IPS DF 19.7 (cell line): Measurements from ENCODE around the gene COL1A2.

Source experiments
- DNase-seq: peaks from one replicate; pipeline ENCODE4 v3.0.0-alpha.2; 2013; ENCODE audit warnings: low read depth, low spot score

Gene COL1A2

DNA sequence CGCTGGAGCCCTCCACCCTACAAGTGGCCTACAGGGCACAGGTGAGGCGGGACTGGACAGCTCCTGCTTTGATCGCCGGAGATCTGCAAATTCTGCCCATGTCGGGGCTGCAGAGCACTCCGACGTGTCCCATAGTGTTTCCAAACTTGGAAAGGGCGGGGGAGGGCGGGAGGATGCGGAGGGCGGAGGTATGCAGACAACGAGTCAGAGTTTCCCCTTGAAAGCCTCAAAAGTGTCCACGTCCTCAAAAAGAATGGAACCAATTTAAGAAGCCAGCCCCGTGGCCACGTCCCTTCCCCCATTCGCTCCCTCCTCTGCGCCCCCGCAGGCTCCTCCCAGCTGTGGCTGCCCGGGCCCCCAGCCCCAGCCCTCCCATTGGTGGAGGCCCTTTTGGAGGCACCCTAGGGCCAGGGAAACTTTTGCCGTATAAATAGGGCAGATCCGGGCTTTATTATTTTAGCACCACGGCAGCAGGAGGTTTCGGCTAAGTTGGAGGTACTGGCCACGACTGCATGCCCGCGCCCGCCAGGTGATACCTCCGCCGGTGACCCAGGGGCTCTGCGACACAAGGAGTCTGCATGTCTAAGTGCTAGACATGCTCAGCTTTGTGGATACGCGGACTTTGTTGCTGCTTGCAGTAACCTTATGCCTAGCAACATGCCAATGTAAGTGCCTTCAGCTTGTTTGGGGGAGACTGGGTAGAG lies at the start of gene COL1A2:
TSS of gene COL1A2 (plus strand) at position 459 of the 704 bp plus-strand sequence. CDS start at position 596, 137 bp downstream.
- no peak for DNase-seq

GRCh38 chr7:94345907-94346306 lies 48.8 kb upstream of the COL1A2 start:
- no peak for DNase-seq

GRCh38 chr7:94348142-94348541 lies 46.6 kb upstream of the COL1A2 start:
- DNase-seq: no peak

- DNase-seq: no peak
These were observed 44.0 kb upstream of the COL1A2 start for GRCh38 chr7:94350734-94351133.

DNA sequence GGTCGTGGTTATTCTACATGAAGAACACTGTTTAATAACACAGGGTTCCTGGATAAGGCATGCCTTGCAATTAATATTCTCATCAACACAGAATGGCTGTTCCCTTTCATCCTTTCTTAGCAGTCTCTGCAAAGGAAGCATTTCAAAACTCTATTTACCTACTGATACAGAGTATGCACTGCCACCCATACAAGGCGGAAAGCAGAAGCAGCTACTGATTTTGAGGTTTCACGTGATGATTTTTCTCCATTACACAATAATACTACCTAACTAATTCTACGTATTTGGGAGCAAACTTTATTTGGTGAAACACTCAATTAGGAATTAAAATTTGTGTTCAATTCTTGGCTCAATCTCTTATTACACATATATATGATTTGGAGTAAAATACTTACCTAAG lies 43.0 kb upstream of the COL1A2 start:
- DNase-seq: no peak

DNA sequence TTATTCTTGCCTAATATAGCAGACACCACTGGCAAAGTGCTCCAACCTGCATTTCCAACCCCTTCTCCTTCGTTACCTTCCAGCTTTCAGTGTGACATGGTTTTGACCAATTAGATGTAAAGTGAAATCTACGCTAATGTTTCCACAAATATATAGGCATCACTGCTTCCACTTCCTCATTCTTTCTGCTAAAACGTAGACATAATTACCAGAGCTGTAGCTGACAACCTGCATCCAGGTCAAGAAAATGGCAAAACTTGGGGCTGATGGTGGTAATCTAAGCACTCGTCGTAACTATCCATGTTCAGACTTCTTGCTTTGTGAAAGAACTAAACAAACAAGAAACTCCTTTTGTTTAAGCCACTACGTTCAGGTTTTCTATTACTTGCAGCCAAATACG lies 41.8 kb upstream of the COL1A2 start:
- no peak for DNase-seq

DNA sequence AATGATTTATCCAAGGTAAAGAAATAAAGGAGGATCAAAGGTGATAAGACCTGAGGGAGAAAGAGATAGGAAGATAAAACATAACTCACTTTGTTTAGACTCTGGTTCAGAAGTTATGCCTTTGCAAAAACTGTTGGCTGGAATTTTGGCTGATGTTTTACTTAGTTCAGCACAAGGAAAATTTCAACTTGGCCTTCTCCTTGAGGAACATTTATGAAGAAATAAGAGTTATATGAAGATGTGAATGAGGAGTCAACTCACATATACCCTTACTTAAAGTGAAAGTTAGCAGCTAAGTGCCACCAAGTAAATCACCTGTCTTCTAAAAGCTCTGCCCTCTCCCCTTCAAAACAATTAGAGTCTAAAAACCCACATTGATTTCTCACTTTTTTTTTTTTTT lies 39.7 kb upstream of the COL1A2 start:
- no peak for DNase-seq

DNA sequence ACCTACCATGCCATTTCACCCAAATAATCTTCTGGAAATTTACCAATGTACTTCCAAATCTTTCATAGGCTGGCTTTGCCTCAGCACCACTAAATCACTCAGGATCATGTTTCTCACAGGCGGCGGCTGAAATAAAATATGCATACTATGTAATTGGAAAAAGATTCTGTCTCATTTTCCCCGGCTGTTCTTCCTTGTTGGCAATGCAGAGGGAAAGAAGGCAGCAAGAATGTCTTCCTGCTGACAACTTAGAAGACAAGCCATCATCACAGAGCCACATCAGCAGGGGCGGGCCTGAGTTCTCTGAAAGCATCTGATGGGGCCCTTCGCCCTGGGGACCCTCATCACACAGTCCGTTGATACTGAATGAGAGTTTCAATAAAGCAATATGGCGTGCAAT lies 39.2 kb upstream of the COL1A2 start:
- DNase-seq: no peak

- DNase-seq: no peak
These were observed 37.6 kb upstream of the COL1A2 start for GRCh38 chr7:94357076-94357475.

GRCh38 chr7:94360926-94361325 lies 33.8 kb upstream of the COL1A2 start:
- no peak for DNase-seq

GRCh38 chr7:94362276-94362675 lies 32.4 kb upstream of the COL1A2 start:
- no peak for DNase-seq

GRCh38 chr7:94364816-94365215 lies 29.9 kb upstream of the COL1A2 start:
- no peak for DNase-seq

DNA sequence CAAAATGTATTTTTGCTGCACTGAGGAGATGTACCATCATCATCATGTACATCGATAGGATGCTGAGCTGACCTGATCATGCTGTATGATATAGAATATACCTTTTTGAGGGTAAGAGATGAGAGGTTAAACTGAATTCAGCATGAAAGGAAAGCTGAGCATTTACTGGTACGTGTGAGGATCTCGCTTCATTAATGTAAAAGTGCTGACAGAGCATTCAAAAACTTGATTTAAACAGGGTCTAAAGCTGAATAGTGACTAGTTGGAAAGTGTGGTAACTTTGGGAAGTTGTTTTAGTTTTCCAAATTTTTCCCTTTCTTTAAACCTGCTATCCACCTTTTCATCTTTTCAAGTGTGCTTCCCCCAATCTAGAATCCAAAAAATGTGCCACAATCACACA lies 28.5 kb upstream of the COL1A2 start:
- DNase-seq: no peak

- no peak for DNase-seq
These were observed 27.9 kb upstream of the COL1A2 start for GRCh38 chr7:94366832-94367231.

DNA sequence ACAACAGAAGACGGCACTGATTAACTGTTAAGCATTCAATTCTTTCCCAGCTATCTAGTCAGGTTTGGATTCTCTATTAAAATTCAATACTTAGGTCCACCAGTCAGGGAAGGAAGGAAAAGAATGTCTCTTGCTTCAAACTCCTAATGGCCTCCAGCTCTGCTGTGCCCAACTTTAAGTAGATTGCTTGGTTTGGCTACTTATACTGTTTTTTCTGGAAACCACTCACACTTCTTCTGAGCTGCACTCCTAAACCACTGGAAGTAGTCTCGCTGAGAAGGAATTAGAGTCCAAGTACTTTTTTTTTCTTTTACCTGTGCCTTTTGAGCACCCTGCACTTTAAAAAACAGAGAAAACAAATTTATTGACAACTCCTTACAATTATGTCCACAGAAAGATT lies 26.7 kb upstream of the COL1A2 start:
- no peak for DNase-seq

- no peak for DNase-seq
These were observed 26.3 kb upstream of the COL1A2 start for GRCh38 chr7:94368371-94368791.

DNA sequence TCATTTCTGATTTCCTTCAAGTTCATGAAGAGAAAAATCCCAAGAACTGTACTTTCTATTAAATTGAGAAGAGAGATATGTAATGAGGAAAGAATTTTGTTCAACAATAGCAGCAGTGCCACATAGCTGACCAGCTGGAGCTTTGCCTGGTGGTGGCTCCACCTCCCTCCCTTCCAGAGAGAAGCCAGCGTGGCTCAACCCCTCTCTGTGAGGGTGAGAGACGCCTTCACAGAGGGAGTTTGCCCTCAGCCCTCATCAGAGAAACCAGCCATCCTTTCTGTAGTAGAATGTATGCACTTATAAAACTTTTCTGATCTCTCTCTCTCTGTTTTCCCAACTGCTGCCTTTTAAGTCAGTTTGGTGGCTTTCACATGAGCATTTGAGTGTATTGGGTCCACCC lies 20.5 kb upstream of the COL1A2 start:
- no peak for DNase-seq

GRCh38 chr7:94374721-94375566 lies 19.8 kb upstream of the COL1A2 start:
- no peak for DNase-seq

DNA sequence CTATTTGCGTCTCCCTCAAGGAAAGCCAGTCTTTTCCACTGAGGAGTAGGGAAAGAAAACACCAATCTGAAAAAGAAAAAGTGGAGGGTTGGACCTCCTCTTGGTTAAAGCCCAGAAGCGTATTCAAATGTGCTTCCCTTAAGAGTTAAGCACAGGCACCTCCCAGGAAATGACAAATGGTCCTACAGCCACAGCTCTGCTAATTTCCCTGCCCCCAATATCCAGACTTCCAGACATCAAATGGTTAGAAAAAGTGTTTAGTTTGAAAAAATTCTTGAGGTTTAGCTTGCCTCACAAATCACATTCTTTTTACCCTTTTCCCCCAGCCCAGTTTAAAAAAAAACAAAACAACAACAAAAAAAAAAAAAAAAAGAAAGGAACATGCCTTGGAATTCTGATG lies 19.0 kb upstream of the COL1A2 start:
- no peak for DNase-seq

DNA sequence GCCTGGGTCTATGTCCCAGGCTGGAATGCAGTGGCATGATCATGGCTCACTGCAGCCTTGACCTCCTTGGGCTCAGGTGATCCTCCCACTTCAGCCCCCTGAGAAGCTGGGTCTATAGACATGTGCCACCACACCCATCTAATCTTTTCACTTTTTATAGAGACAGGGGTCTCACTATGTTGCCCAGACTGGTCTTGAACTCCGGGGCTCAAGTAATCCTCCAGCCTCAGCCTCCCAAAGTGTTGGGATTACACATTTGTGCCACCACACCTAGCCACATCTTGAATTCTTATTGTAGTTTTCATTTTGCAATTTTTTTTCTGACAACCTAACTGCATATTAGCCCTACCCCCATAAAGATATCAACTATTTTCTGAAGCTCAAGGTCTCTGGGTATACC lies 18.4 kb upstream of the COL1A2 start:
- no peak for DNase-seq

DNA sequence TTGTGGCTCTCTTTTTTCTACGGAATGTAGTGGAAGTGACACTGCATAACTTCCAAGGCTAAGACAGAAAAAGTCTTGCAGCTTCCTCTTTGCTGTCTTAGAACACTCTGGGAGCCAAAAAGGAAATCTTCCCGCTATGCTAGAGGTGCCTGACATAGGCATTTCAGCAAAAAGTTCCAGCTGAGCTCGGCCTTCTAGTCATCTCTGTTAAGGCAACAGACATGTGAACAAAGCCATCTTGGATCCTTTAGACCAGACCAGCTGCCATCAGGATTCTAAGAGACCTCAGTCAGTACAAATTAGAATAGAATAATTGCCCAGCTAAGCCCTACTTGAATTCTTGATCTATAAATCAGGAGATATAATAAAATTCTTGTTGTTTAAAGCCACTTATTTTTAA lies 16.3 kb upstream of the COL1A2 start:
- no peak for DNase-seq

GRCh38 chr7:94380264-94380663 lies 14.4 kb upstream of the COL1A2 start:
- DNase-seq: no peak

DNA sequence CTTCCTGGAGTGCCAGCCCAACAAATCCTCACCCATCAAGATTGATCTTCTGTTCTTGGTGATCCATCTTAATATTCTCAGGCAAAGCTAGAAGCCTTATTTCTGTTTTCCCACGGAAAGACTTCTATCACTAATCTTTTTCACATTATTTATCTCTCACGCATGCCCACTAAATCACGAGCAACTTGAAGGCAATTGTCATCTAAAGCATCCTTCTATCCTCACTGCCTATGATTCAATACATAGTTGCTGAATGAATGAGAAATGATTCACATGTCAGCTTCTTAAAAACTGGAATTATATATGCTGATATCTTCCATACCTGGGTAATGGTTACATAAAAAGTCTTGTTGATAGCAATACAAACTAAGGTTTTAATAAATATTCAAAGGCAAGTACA lies 12.6 kb upstream of the COL1A2 start:
- DNase-seq: no peak
